OCI-LY7 (cell line): ENCODE measurements around the gene RIN1. TPM values are rescaled to one million over a fixed set of nuclear protein-coding genes. Genes with fewer than 3 reads are reported as not detected.
"Not testable (repeated sequence)": the region's sequence is repeated elsewhere in the genome, so short reads cannot be mapped to it uniquely, and the experiment has no call there.

Experiments used
- BruUV-seq: library from RNA; stranded (reverse); fragments of 400-500 nt; replicated peaks from 2 replicates; lab custom pipeline; 2021; lab: Mats Ljungman, UMichigan
- CTCF ChIA-PET: fragments of 300-600 bp; sonication (Branson Sonifier 250); formaldehyde crosslinking; loops from one replicate; lab custom pipeline; 2022; ENCODE audit warnings: antibody characterized with exemption; ENCODE audit not compliant: unreplicated experiment; lab: Charles Lee
- POLR2A ChIA-PET: fragments of 300-600 bp; sonication (Branson Sonifier 250); formaldehyde crosslinking; loops from one replicate; lab custom pipeline; 2022; ENCODE audit warnings: antibody characterized with exemption; lab: Charles Lee
- DNase-seq: peaks from one replicate; pipeline ENCODE4 v3.0.0-alpha.2; 2015; ENCODE audit warnings: low spot score
- H2AFZ ChIP-seq: fragments of 200-600 bp; sonication (generic), shearing (Covaris generic); 2 replicates; pipeline ENCODE4 v1.6.1; 2014; ENCODE audit warnings: mild to moderate bottlenecking, antibody characterized with exemption, low read length, moderate library complexity
- H3K27ac ChIP-seq: fragments of 200-600 bp; sonication (generic); 2 replicates; pipeline ENCODE4 v1.5.1; 2014; ENCODE audit warnings: mixed run types, low read depth, mild to moderate bottlenecking, moderate library complexity, low read length, inconsistent platforms; ENCODE audit not compliant: poor library complexity, severe bottlenecking
- H3K36me3 ChIP-seq: fragments of 200-600 bp; sonication (generic); 2 replicates; pipeline ENCODE4 v1.6.1; 2014; ENCODE audit warnings: mild to moderate bottlenecking, antibody characterized with exemption, low read length, moderate library complexity, mixed read lengths; ENCODE audit not compliant: insufficient read depth
- H3K4me1 ChIP-seq: fragments of 200-600 bp; sonication (generic); 2 replicates; pipeline ENCODE4 v1.5.1; 2014; ENCODE audit warnings: mild to moderate bottlenecking, low read length; ENCODE audit not compliant: insufficient read depth, poor library complexity, severe bottlenecking
- H3K4me2 ChIP-seq: fragments of 200-600 bp; sonication (generic); 2 replicates; pipeline ENCODE4 v1.6.1; 2014; ENCODE audit warnings: mild to moderate bottlenecking, low read length
- H3K4me3 ChIP-seq: fragments of 200-600 bp; sonication (generic); 2 replicates; pipeline ENCODE4 v1.5.1; 2014; ENCODE audit warnings: mild to moderate bottlenecking, low read depth, low read length; ENCODE audit not compliant: poor library complexity, severe bottlenecking
- H3K79me2 ChIP-seq: fragments of 200-600 bp; sonication (generic); 2 replicates; pipeline ENCODE4 v1.6.1; 2016; ENCODE audit warnings: low read depth, mild to moderate bottlenecking, low read length, moderate library complexity, mixed read lengths; ENCODE audit not compliant: insufficient read depth
- H3K9me2 ChIP-seq: fragments of 200-600 bp; sonication (generic); 2 replicates; pipeline ENCODE4 v1.6.1; 2016; ENCODE audit warnings: mild to moderate bottlenecking, low read length, mixed read lengths; ENCODE audit not compliant: insufficient read depth
- H3K9me3 ChIP-seq: fragments of 200-600 bp; sonication (generic); 2 replicates; pipeline ENCODE4 v1.6.1; 2014; ENCODE audit warnings: mild to moderate bottlenecking, mixed run types, low read length, mixed read lengths
- H4K20me1 ChIP-seq: fragments of 200-600 bp; sonication (generic); 2 replicates; pipeline ENCODE4 v1.6.1; 2014; ENCODE audit warnings: mild to moderate bottlenecking, antibody characterized with exemption, low read length, moderate library complexity, mixed read lengths; ENCODE audit not compliant: insufficient read depth
- CTCF ChIP-seq: fragments of 200-600 bp; sonication (generic); conservative IDR thresholded peaks from 2 replicates; pipeline ENCODE4 v1.5.1; 2014; ENCODE audit warnings: mild to moderate bottlenecking, antibody characterized with exemption, low read length, moderate library complexity, mixed read lengths
- EZH2phosphoT487 ChIP-seq: fragments of 200-600 bp; sonication (generic); IDR thresholded peaks from 2 replicates; pipeline ENCODE4 v1.6.1; 2018; ENCODE audit warnings: low read depth, borderline replicate concordance, mild to moderate bottlenecking, mixed run types, antibody characterized with exemption, low read length, moderate library complexity, mixed read lengths
- intact Hi-C: fragments of 100-400 bp; cut with micrococcal nuclease; formaldehyde crosslinking; loops from one replicate; pipeline ENCODE4 v1.10.0; 2022; ENCODE audit not compliant: unreplicated experiment
- total RNA-seq, 2 experiments: library from RNA; depleted of rRNA in 1 of 2; stranded (reverse); fragments of >200 nt in 1 of 2; shearing (Covaris generic) in 1 of 2; gene quantifications; 2 replicates each; pipeline ENCODE4 v1.2.3, GENCODE V29; 2014 to 2022

RIN1 gene
- total RNA-seq, 2 experiments from 2014 or later, result 1.6 to 2.9 TPM

GRCh38 chr11:66311965-66312548 lies 24.2 kb downstream of the RIN1 start:
- intact Hi-C loops, result loop anchor here (1.0 to 5.0 kb wide), 4 partner anchors 16 to 77 kb away; partner anchors contain the start of genes B4GAT1, BRMS1 and SLC29A2
- Histone ChIP-seq H3K9me2 (no peaks in the 10 kb centered on the region), H3K4me1 (peaks cover 18% of the 10 kb centered on the region), H3K4me3 (peak overlapping the region; percentile 70), H3K9me3 (no peaks in the 10 kb centered on the region), H3K4me2 (peak overlapping the region; percentile 89), H3K79me2 (no peaks in the 10 kb centered on the region), H3K36me3 (no peaks in the 10 kb centered on the region), H4K20me1 (no peaks in the 10 kb centered on the region), H2AFZ (peak overlapping the region; percentile 70), H3K27ac (peak overlapping the region; percentile 72)
- DNase-seq, result peak; percentile 98
- CTCF ChIA-PET, result interaction anchor here (0.5 to 2.5 kb wide), 11 partner anchors 10 to 1090 kb away, joined by 3 to 7 read pairs (median 3); partner anchors contain the start of genes B4GAT1, RIN1 and YIF1A
- no TSS peak for BruUV-seq
- POLR2A ChIA-PET, result interaction anchor here (0.6 to 3.6 kb wide), 15 partner anchors 8 to 510 kb away, joined by 3 to 13 read pairs (median 4); partner anchors contain the start of genes BRMS1, RAB1B and YIF1A
- peak; percentile 99 for TF ChIP-seq CTCF
- TF ChIP-seq EZH2phosphoT487, result no peak

- peak overlapping the region; percentile 70 for H3K4me3 ChIP-seq
Observed at GRCh38 chr11:66311470-66311964, 24.7 kb downstream of the RIN1 start.

GRCh38 chr11:66310803-66311440 lies 25.3 kb downstream of the RIN1 start:
- H3K4me2 ChIP-seq, H3K9me3 ChIP-seq, BruUV-seq, H4K20me1 ChIP-seq, H2AFZ ChIP-seq, H3K36me3 ChIP-seq, H3K27ac ChIP-seq, H3K79me2 ChIP-seq, H3K9me2 ChIP-seq, H3K4me3 ChIP-seq, DNase-seq: not testable (repeated sequence)
- intact Hi-C loops, result loop anchor here (1.0 to 5.0 kb wide), 2 partner anchors 36 to 78 kb away; partner anchors contain the start of genes B4GAT1 and BRMS1
- POLR2A ChIA-PET, result interaction anchor here (0.6 to 3.6 kb wide), 6 partner anchors 9 to 43 kb away, joined by 3 to 13 read pairs (median 4); partner anchors contain the start of genes RAB1B and YIF1A
- peaks cover 14% of the 10 kb centered on the region for H3K4me1 ChIP-seq
- CTCF ChIA-PET, result interaction anchor here (0.6 to 2.5 kb wide), 4 partner anchors 12 to 75 kb away, joined by 3 to 7 read pairs (median 5); partner anchors contain the start of gene B4GAT1

More at GRCh38 chr11:66311470-66311964, 24.7 kb downstream of the RIN1 start:
- Histone ChIP-seq H3K79me2 (no peaks in the 10 kb centered on the region), H3K27ac (peak overlapping the region; percentile 72), H3K9me3 (no peaks in the 10 kb centered on the region), H4K20me1 (no peaks in the 10 kb centered on the region), H3K4me2 (peak overlapping the region; percentile 89), H2AFZ (peak overlapping the region; percentile 70), H3K9me2 (no peaks in the 10 kb centered on the region), H3K4me1 (peaks cover 14% of the 10 kb centered on the region), H3K36me3 (no peaks in the 10 kb centered on the region)
- ChIA-PET POLR2A (interaction anchor here (0.6 to 3.6 kb wide), 8 partner anchors 8 to 43 kb away, joined by 3 to 13 read pairs (median 4); partner anchors contain the start of genes RAB1B and YIF1A), CTCF (interaction anchor here (0.5 to 2.5 kb wide), 7 partner anchors 12 to 1091 kb away, joined by 3 to 7 read pairs (median 3); partner anchors contain the start of genes B4GAT1 and YIF1A)
- no TSS peak for BruUV-seq
- DNase-seq, result no peak
- intact Hi-C loops, result loop anchor here (1.0 to 5.0 kb wide), 2 partner anchors 36 to 78 kb away; partner anchors contain the start of genes B4GAT1 and BRMS1
- TF ChIP-seq CTCF, result no peak
- no peak for TF ChIP-seq EZH2phosphoT487
